Measurements from ENCODE around the gene TTC4.
"Not testable (repeated sequence)": the region's sequence is repeated elsewhere in the genome, so short reads cannot be mapped to it uniquely, and the experiment has no call there.

DNA sequence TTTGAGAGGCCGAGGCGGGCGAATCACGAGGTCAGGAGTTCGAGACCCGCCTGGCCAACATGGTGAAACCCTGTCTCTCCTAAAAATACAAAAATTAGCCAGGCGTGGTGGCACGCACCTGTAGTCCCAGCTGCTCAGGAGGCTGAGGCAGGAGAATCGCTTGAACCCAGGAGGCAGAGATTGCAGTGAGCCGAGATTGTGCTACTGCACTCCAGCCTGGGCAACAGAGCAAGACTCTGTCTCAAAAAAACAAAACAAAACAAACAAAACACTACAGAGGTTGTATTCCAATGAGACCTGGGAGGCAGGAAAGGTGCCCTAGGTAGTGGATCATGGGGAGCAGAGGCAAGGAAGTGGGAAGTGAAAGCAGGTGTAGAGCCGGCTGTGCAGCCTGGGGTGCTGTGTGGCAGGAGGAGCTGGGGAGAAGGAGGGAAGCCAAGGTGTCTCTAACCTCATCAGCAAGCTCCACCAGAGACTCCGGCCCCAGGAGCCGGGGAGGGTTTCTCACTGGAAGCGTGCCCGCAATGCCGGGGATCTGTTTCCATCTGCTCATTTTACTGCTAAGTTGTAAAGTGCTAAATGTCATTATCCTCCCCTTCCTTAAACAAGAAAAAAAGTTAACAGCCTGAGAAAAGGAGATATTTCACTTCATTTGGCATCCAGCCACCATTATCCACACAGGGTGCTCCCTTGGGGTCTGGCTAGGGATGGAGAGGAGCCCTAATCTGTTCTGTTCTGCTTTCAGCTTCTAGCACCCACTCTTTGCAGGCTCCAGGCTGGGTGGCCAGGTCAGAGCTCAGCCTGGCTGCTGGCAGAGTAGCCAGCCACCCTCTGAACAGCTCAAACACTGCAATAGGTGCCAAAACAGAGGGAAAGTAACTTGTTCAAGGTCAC is 60.4 kb downstream of the TTC4 start:
- TF ChIP-seq, protein P1, sequence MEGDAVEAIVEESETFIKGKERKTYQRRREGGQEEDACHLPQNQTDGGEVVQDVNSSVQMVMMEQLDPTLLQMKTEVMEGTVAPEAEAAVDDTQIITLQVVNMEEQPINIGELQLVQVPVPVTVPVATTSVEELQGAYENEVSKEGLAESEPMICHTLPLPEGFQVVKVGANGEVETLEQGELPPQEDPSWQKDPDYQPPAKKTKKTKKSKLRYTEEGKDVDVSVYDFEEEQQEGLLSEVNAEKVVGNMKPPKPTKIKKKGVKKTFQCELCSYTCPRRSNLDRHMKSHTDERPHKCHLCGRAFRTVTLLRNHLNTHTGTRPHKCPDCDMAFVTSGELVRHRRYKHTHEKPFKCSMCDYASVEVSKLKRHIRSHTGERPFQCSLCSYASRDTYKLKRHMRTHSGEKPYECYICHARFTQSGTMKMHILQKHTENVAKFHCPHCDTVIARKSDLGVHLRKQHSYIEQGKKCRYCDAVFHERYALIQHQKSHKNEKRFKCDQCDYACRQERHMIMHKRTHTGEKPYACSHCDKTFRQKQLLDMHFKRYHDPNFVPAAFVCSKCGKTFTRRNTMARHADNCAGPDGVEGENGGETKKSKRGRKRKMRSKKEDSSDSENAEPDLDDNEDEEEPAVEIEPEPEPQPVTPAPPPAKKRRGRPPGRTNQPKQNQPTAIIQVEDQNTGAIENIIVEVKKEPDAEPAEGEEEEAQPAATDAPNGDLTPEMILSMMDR (conservative IDR thresholded peaks at IDR 0.05; ENCODE audit: low read depth, low read length): not testable (repeated sequence)
- not testable (repeated sequence) for TF ChIP-seq EZH2 (IDR thresholded peaks at IDR 0.05; ENCODE audit: borderline replicate concordance, low read depth, low read length, poor library complexity, severe bottlenecking)
